B cell (primary cell): ENCODE results near the gene BTAF1. TPM values are rescaled to one million over a fixed set of nuclear protein-coding genes. Genes with fewer than 3 reads are reported as not detected.

Source experiments
- ATAC-seq: fragments of 200-7000 bp; cut with Tn5 transposase; one replicate; pipeline ENCODE4 v1.10.0; 2021; ENCODE audit warnings: low read depth, mild to moderate bottlenecking, moderate number of reproducible peaks, moderate library complexity
- CTCF ChIA-PET: fragments of 350-600 bp; sonication (Branson Sonifier 250); formaldehyde crosslinking; loops from one replicate; lab custom pipeline; 2021; ENCODE audit warnings: antibody characterized with exemption, inconsistent platforms; lab: Charles Lee
- POLR2A ChIA-PET: fragments of 350-600 bp; sonication (Branson Sonifier 250); formaldehyde crosslinking; loops from one replicate; lab custom pipeline; 2021; ENCODE audit warnings: antibody characterized with exemption; lab: Charles Lee
- DNase-seq: peaks from one replicate; pipeline ENCODE4 v3.0.0; 2013
- H2AFZ ChIP-seq: 2 replicates; pipeline ENCODE4 v1.6.1; 2012; ENCODE audit warnings: mild to moderate bottlenecking, low read depth, low read length; ENCODE audit not compliant: insufficient read depth, poor library complexity, severe bottlenecking
- H3K27ac ChIP-seq, 2 donors: 1 replicate in 1 of 2; 2 replicates in 1 of 2; pipeline ENCODE4 v1.5.1; 2012 to 2013; ENCODE audit warnings: low read length in 2 of 2, mild to moderate bottlenecking in 2 of 2, moderate library complexity in 1 of 2
- H3K27me3 ChIP-seq, 4 experiments: fragments of 200-600 bp in 1 of 4; sonication (generic) in 1 of 4; replicated peaks in 1 of 4; 1 replicate in 2 of 4; 2 replicates in 2 of 4; pipeline versions ENCODE4 v1.6.1 to v1.7.0; 2013 to 2016; ENCODE audit warnings: low read length in 3 of 4, mild to moderate bottlenecking in 2 of 4, mixed read lengths in 1 of 4, moderate library complexity in 1 of 4; ENCODE audit not compliant: insufficient read depth in 4 of 4, control insufficient read depth in 3 of 4; ENCODE audit errors: control extremely low read depth in 1 of 4
- H3K36me3 ChIP-seq, 2 experiments: replicated peaks in 1 of 2; 1 replicate in 1 of 2; 2 replicates in 1 of 2; pipeline versions ENCODE4 v1.6.1 to v1.7.1; 2013; ENCODE audit warnings: low read length in 1 of 2; ENCODE audit not compliant: insufficient read depth in 2 of 2, control insufficient read depth in 1 of 2; ENCODE audit errors: control extremely low read depth in 1 of 2, extremely low read depth in 1 of 2
- H3K4me1 ChIP-seq, 2 donors: fragments of 200-600 bp in 1 of 2; sonication (generic) in 1 of 2; 1 replicate in 1 of 2; 2 replicates in 1 of 2; pipeline versions ENCODE4 v1.5.1 to v1.6.1; 2013 to 2017; ENCODE audit warnings: low read length in 2 of 2; ENCODE audit not compliant: control insufficient read depth in 2 of 2, insufficient read depth in 2 of 2
- H3K4me2 ChIP-seq: replicated peaks from 2 replicates; pipeline ENCODE3; 2012; ENCODE audit warnings: mild to moderate bottlenecking, low read depth, low read length; ENCODE audit not compliant: poor library complexity, severe bottlenecking
- H3K4me3 ChIP-seq, 5 experiments: fragments of 200-600 bp in 1 of 5; sonication (generic) in 1 of 5; 1 replicate in 3 of 5; 2 replicates in 2 of 5; pipeline versions ENCODE4 v1.5.1 to v1.7.0; 2011 to 2016; ENCODE audit warnings: low read length in 4 of 5, mild to moderate bottlenecking in 4 of 5, low read depth in 2 of 5, control low read depth in 1 of 5, moderate library complexity in 1 of 5; ENCODE audit not compliant: insufficient read depth in 1 of 5; ENCODE audit errors: control extremely low read depth in 1 of 5, extremely low read depth in 1 of 5
- H3K79me2 ChIP-seq: fragments of 200-600 bp; sonication (generic); one replicate; pipeline ENCODE4 v1.6.0; 2016; ENCODE audit warnings: low read length; ENCODE audit not compliant: control insufficient read depth, insufficient read depth
- H3K9ac ChIP-seq: fragments of 200-600 bp; sonication (generic); 2 replicates; pipeline ENCODE4 v1.6.1; 2017; ENCODE audit warnings: mild to moderate bottlenecking, low read length, moderate library complexity
- H3K9me3 ChIP-seq, 3 donors: one replicate each; pipeline versions ENCODE4 v1.6.1 to v1.7.1; 2013; ENCODE audit warnings: low read length in 2 of 3; ENCODE audit not compliant: control insufficient read depth in 2 of 3, insufficient read depth in 1 of 3; ENCODE audit errors: control extremely low read depth in 1 of 3
- H4K20me1 ChIP-seq: 2 replicates; pipeline ENCODE4 v1.6.0; 2012; ENCODE audit warnings: mild to moderate bottlenecking, low read length; ENCODE audit not compliant: insufficient read depth, control insufficient read depth, poor library complexity, severe bottlenecking
- H3K27ac Mint-ChIP-seq: one replicate; pipeline ENCODE4 v1.8.0; 2021; ENCODE audit warnings: mixed read lengths
- H3K27me3 Mint-ChIP-seq: one replicate; pipeline ENCODE4 v1.8.0; 2021; ENCODE audit warnings: mixed read lengths
- H3K4me1 Mint-ChIP-seq: one replicate; pipeline ENCODE4 v1.8.0; 2021; ENCODE audit warnings: mixed read lengths
- H3K4me3 Mint-ChIP-seq: one replicate; pipeline ENCODE4 v1.8.0; 2021; ENCODE audit warnings: mixed read lengths
- H3K9me3 Mint-ChIP-seq: one replicate; pipeline ENCODE4 v1.8.0; 2022; ENCODE audit warnings: mixed read lengths; ENCODE audit not compliant: insufficient read depth
- CTCF ChIP-seq: fragments of 200-600 bp; IDR thresholded peaks from one replicate; pipeline ENCODE4 v1.8.0; 2022; ENCODE audit warnings: antibody characterized with exemption, mild to moderate bottlenecking
- EZH2 ChIP-seq: IDR thresholded peaks from 2 replicates; pipeline ENCODE4 v1.6.1; 2012; ENCODE audit warnings: borderline replicate concordance, low read depth, mild to moderate bottlenecking, moderate library complexity, low read length; ENCODE audit not compliant: insufficient read depth, poor library complexity, severe bottlenecking
- WGBS: methylation state at CpG from one replicate; pipeline ENCODE4 v1.1.5; 2013; ENCODE audit warnings: missing lambda C conversion rate; ENCODE audit not compliant: insufficient coverage; 5-methylcytosine and 5-hydroxymethylcytosine counted together
- intact Hi-C: fragments of 100-400 bp; cut with micrococcal nuclease; formaldehyde crosslinking; loops from one replicate; pipeline ENCODE4 v1.10.0; 2022
- polyA plus RNA-seq: library from polyadenylated mRNA; depleted of rRNA; stranded (reverse); fragments of >200 nt; gene quantifications from 2 replicates; pipeline ENCODE4 v1.2.3, GENCODE V29; 2012
- total RNA-seq, 2 donors: library from RNA; stranded (reverse); fragments of 120-200 nt in 1 of 2; gene quantifications; 1 replicate in 1 of 2; 2 replicates in 1 of 2; pipeline versions ENCODE4 v1.2.3 to v1.2.4, GENCODE V29; 2013 to 2022

BTAF1 gene
- total and polyA plus RNA-seq, 2 donors (not counting 1 experiment from before 2014, with no cell fraction given): 58.2 to 78.1 TPM

DNA sequence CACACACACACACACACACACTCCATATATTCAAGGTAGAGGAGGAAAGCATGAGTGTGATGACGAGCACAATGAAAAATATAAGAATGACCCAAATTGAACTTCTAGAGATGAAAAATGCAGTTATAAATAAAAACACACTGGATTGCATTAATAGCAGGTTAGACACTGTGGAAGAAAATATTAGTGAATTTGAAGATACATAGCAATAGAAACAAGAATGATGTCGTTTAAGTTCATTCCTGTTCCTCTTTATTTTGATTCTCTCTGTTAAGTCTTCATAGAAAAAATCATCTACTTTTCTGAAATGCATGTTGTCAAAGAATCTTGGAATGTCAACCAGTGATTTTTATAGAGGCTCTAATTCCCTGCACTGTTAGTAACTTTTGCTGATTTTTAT lies 78.4 kb downstream of the BTAF1 start:
- Histone ChIP-seq H3K9me3 (peaks cover 0 to 4% (median 1%) of the 10 kb centered on the region in 3 donors), H3K36me3 (peaks cover 13 to 25% of the 10 kb centered on the region in 2 experiments), H2AFZ (no peak overlapping the region), H3K27me3 (no peaks in the 10 kb centered on the region), H3K4me2 (no peak overlapping the region), H3K9ac (no peak overlapping the region), H3K4me1 (no peaks in the 10 kb centered on the region), H3K79me2 (no peaks in the 10 kb centered on the region), H3K4me3 (no peak overlapping the region), H4K20me1 (no peaks in the 10 kb centered on the region), H3K27ac (no peak overlapping the region)
- ChIA-PET CTCF (no interaction called here), POLR2A (no interaction called here)
- H3K9me3 Mint-ChIP-seq: peaks cover 6% of the 10 kb centered on the region
- H3K27ac Mint-ChIP-seq: no peak overlapping the region
- no peak for ATAC-seq
- DNase-seq: no peak
- TF ChIP-seq EZH2: no peak
- TF ChIP-seq CTCF: no peak
- no CpG with 5 or more reads among the region's 2 CpGs for WGBS
- no peak overlapping the region for H3K4me3 Mint-ChIP-seq
- no peaks in the 10 kb centered on the region for H3K4me1 Mint-ChIP-seq
- no peaks in the 10 kb centered on the region for H3K27me3 Mint-ChIP-seq
- intact Hi-C loops: no loop called here

GRCh38 chr10:92003258-92003657 lies 79.7 kb downstream of the BTAF1 start:
- no peak overlapping the region for H3K4me3 ChIP-seq
- no peaks in the 10 kb centered on the region for H3K79me2 ChIP-seq
- Mint-ChIP-seq H3K4me3 (no peak overlapping the region), H3K27me3 (no peaks in the 10 kb centered on the region), H3K9me3 (peaks cover 6% of the 10 kb centered on the region), H3K27ac (no peak overlapping the region), H3K4me1 (no peaks in the 10 kb centered on the region)
- peaks cover 0 to 4% (median 1%) of the 10 kb centered on the region in 3 donors for H3K9me3 ChIP-seq
- H3K27ac ChIP-seq: no peak overlapping the region
- H3K36me3 ChIP-seq: peaks cover 7 to 21% of the 10 kb centered on the region in 2 experiments
- H3K9ac ChIP-seq: no peak overlapping the region
- ChIA-PET CTCF (no interaction called here), POLR2A (no interaction called here)
- H3K4me1 ChIP-seq: no peaks in the 10 kb centered on the region
- no peak overlapping the region for H2AFZ ChIP-seq
- H4K20me1 ChIP-seq: no peaks in the 10 kb centered on the region
- 100% methylated on average over 1 of the region's 2 CpGs for WGBS
- intact Hi-C loops: no loop called here
- no peak overlapping the region for H3K4me2 ChIP-seq
- TF ChIP-seq CTCF (no peak), EZH2 (no peak)
- ATAC-seq (no peak), DNase-seq (no peak)
- no peaks in the 10 kb centered on the region for H3K27me3 ChIP-seq
